NB4 (cell line): Measurements from ENCODE around the gene EXOC4.

Experiments used
- MYC ChIP-seq: IDR thresholded peaks from 2 replicates; pipeline ENCODE4 v1.6.1; 2011; ENCODE audit warnings: low read depth, low read length
- POLR2A ChIP-seq: IDR thresholded peaks from 2 replicates; pipeline ENCODE4 v1.6.1; 2011; ENCODE audit warnings: mild to moderate bottlenecking; ENCODE audit not compliant: insufficient read length; ENCODE audit errors: extremely low read depth
- TF ChIP-seq, protein P1 (sequence below): IDR thresholded peaks from one replicate; pipeline ENCODE4 v1.5.1; 2012; ENCODE audit warnings: low read depth, low read length

DNA sequence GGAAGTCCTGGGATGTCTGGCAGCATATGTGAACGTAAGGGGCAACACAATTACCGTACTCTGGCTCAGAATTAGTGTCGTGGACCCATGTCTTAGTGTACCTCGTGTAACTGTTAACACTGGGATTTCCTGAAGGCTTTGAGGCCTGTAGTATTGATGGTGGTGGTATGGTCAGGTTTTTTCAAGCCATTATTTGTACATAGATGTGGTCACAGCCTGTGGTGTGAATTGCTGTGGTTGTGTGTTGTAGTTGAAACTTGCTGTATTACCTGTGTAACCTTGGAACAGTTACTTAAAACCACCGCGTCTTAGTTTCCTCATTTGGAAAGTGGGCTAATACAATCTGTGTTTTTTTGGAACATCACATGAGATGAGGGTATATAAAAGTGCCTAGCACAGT is 5.3 kb downstream of the EXOC4 start:
- TF ChIP-seq POLR2A (no peak), MYC (no peak)
- TF ChIP-seq, protein P1, sequence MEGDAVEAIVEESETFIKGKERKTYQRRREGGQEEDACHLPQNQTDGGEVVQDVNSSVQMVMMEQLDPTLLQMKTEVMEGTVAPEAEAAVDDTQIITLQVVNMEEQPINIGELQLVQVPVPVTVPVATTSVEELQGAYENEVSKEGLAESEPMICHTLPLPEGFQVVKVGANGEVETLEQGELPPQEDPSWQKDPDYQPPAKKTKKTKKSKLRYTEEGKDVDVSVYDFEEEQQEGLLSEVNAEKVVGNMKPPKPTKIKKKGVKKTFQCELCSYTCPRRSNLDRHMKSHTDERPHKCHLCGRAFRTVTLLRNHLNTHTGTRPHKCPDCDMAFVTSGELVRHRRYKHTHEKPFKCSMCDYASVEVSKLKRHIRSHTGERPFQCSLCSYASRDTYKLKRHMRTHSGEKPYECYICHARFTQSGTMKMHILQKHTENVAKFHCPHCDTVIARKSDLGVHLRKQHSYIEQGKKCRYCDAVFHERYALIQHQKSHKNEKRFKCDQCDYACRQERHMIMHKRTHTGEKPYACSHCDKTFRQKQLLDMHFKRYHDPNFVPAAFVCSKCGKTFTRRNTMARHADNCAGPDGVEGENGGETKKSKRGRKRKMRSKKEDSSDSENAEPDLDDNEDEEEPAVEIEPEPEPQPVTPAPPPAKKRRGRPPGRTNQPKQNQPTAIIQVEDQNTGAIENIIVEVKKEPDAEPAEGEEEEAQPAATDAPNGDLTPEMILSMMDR = no peak
